Stimulated activated CD8-positive, alpha-beta memory T cell treated with anti-CD3 and anti-CD28 coated beads, Interleukin-7, amount 100 ng/mL, for 1 hour (primary cell): ENCODE results near the gene MDN1.
"Not testable (repeated sequence)": the region's sequence is repeated elsewhere in the genome, so short reads cannot be mapped to it uniquely, and the experiment has no call there.

ENCODE experiments used
- DNase-seq, 2 donors: peaks; one replicate each; pipeline ENCODE4 v3.0.0-alpha.2; 2020; ENCODE audit warnings: low read depth in 2 of 2

MDN1 gene

GRCh38 chr6:89649682-89650081 is 169.9 kb downstream of the MDN1 start:
- no peak for DNase-seq

GRCh38 chr6:89644864-89645263 is 174.7 kb downstream of the MDN1 start:
- DNase-seq = no peak

GRCh38 chr6:89643406-89643805 is 176.2 kb downstream of the MDN1 start:
- no peak for DNase-seq

GRCh38 chr6:89642956-89643355 is 176.6 kb downstream of the MDN1 start:
- DNase-seq = no peak

DNA sequence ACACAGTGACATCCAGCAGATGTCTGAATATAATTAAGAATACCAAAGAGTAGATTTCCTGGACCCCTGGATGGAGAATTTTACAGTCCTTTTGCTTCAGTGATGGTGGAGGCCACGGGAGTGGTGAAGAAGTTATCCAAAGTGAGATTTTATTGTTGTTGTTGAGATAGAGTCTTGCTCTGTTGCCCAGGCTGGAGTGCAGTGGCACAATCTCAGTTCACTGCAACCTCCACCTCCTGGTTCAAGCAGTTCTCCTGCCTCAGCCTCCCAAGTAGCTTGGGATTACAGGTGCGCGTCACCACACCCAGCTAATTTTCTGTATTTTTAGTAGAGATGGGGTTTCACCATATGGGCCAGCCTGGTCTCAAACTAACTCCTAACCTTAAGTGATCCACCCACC is 178.0 kb downstream of the MDN1 start:
- not testable (repeated sequence) for DNase-seq

GRCh38 chr6:89640804-89641203 is 178.8 kb downstream of the MDN1 start:
- DNase-seq = no peak

- peak; percentile 79 to 85 for DNase-seq
Measured at GRCh38 chr6:89638320-89639195, 181.0 kb downstream of the MDN1 start, which contains the start of gene LYRM2. Gene LYRM2 (minus strand): TSS chr6:89638747. CDS start chr6:89638716, 31 bp downstream.

DNA sequence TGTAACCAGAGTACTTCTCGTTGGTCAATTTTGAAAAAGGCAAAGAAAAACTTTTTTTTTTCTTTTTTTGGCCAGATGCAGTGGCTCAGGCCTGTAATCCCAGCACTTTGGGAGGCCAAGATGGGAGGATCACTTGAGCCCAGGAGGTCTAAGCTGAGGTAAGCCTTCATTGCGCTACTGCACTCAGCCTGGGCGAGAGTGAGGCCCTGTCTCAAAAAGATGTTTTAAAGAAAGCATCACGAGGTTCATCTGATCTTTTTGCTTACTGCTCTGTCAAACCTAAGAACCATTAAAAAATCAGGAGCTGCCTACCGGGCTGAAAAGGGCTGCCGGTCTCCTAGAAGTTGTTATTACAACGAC is 181.7 kb downstream of the MDN1 start:
- no peak for DNase-seq

DNA sequence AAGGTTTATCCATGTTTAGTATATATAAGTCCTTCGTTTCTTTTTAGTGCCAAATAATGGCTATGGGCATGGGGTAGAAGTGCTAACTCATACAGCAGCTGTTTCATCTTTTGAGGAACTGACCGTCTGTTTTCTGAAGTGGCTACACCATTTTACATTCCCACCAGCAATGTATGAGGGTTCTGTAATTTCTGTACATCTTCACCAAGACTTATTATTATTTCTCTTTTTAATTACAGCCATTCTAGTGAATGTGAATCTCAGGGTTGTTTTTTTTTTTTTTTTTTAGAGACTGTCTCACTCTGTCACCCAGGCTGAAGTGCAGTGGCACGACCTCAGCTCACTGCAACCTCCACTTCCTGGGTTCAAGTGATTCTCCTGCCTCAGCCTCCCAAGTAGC is 183.2 kb downstream of the MDN1 start:
- not testable (repeated sequence) for DNase-seq

DNA sequence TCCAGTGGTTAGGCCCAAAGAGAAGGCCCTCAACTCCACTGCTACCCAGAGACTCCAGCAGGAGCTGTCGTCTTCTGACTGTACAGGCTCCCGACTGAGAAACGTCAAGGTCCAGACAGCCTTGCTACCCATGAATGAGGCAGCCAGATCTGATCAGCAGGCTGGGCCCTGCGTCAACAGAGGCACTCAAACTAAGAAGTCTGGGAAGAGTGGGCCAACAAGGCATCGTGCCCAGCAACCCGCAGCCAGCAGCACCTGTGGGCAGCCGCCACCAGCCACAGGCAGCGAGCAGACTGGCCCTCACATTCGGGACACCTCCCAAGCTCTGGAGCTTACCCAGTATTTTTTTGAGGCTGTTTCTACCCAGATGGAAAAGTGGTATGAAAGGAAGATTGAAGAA is 189.1 kb downstream of the MDN1 start:
- no peak for DNase-seq

DNA sequence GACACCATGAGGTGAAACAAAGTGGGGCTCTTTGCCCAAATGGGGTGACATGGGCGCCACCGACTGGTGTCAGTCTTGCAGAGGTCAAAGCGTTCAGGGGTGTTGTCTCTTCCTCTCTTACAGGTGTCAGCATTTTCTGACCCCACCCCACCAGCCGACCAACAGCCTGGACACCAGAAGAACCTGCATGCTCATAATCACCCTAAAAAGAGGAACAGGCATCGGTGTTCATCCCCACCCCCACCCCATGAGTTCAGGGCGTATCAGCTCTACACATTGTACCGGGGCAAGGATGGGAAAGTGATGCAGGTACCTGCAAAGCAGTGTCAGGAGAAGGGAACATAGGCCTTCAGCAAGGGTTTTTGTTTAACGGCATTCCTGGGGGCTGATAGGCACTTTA is 195.8 kb downstream of the MDN1 start:
- DNase-seq = no peak

DNA sequence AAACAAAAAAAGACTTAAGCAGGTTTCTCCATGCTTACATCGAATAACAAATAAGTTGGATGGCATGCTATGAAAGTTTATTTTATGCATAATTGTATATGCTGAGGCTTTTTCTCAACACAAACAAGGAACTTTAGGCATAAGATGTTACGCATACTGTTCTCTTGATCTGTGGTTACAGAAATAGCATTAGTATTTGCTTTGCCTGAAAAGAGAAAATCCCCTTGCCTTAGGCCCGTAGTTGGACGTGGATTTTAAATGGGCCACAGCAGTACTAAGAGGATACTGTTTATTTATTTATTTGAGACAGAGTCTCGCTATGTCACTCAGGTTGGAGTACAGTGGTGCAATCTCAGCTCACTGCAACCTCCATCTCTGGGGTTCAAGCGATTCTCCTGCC is 200.0 kb downstream of the MDN1 start:
- DNase-seq = no peak

DNA sequence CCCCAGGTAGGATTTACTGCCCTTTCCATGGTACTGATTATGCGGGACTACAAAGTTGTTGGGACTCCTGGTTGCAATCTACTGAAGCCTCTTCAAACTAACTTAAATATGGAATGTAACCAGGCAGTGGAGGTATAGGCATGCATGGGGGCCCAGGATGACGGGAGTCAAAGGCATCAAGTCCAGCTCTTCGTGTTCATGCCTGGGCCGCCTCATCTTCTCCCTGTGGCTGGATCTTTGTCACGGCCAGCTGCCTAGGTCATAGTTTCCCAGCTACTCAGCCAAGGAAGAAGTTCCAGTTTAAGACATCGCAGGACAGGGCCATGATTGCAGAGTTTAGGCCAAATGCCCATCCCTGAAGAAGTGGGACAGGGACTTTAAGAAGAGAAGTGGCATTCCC is 201.6 kb downstream of the MDN1 start:
- DNase-seq = no peak

DNA sequence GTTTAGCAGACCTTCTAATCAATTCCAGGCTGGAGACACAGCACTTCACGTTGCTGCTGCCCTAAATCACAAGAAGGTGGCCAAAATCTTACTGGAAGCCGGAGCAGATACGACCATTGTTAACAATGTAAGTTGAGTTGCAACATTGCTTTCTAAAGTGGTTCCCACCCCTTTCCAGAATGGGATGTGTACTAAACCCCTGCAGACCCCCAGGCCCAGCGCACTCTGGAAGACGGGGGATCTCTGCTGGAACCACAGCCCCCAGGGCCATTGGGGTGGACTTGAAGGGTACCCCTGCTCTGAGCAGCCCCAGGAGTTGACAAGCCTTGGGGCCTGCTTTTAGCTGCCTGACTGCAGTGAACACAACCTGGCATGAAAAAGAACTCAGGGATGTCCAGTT is 203.1 kb downstream of the MDN1 start:
- DNase-seq = no peak

GRCh38 chr6:89615882-89616281 is 203.7 kb downstream of the MDN1 start:
- DNase-seq = no peak

- no peak for DNase-seq
Measured at GRCh38 chr6:89613790-89614189, 205.8 kb downstream of the MDN1 start.

- DNase-seq = no peak
Measured at GRCh38 chr6:89612121-89612520, 207.5 kb downstream of the MDN1 start.

DNA sequence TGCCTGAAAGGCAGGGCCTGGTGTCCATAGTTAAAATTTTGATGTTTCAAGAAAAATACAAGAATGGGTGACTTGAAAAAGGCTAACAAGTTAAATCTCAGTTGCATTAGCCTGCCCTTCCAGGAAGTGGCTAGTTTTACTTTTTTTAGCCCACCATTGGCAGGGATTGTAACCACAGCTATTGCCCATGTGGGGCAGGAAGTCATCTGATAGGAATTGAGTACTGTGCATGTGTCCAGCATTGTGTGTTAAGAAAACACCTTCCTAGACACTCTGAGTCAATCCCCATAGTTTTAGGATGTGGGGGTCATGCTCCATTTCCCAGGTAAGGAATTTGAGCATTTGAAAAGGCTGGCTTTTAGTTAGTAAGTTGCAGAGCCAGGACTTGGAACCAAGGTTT is 207.9 kb downstream of the MDN1 start:
- no peak for DNase-seq

DNA sequence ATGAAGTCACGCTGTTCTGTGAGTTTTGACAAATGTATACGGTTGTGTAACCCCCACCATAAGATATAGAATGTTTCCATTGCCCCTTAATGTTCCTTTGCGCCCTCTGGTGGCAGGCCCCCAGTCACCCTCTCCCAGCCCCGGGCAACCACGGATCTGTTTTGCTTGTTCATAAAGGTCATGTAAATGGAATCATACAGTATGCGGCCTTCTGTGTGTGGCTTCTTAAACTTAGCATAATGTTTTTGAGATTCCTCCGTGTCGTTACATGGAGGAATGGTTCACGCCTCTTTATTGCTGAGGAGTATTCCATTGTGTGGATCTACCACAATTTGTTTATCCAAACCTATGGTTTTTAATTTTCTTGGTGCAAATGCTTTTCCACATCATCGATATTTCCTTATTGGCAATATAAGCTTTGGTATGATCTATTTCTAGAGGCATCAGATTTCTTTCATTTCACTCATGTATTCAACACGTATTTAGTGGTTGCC is 209.4 kb downstream of the MDN1 start:
- peak; percentile 52 to 71 for DNase-seq

DNA sequence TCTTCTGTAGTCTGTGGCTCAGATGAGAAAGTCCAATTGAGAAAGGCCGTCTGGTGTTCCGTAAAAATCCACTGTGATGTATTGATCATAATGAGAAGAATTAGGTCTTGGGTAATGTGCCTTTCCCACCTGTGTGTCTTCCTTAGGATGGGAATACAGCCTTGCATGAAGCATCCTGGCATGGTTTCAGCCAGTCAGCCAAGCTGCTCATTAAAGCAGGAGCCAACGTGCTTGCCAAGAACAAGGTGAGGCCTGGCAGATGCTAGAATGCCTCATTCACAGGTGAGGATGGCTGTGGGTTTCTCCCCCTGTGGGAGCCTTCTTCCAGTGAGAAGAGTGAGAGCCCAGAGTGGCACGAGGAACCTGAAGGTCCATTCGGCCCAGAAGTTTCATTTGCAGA is 213.7 kb downstream of the MDN1 start:
- no peak for DNase-seq

- DNase-seq = no peak
Measured at GRCh38 chr6:89604653-89605052, 214.9 kb downstream of the MDN1 start.

- DNase-seq = no peak
Measured at GRCh38 chr6:89602166-89602565, 217.4 kb downstream of the MDN1 start.

- no peak for DNase-seq
Measured at GRCh38 chr6:89599727-89600126, 219.9 kb downstream of the MDN1 start.

GRCh38 chr6:89597988-89598387 is 221.6 kb downstream of the MDN1 start:
- DNase-seq = no peak
